GM23338 (cell line): ENCODE data around the gene ICAM1.

ENCODE experiments used
- CREB1 ChIP-seq: fragments of 250-450 bp; sonication (Bioruptor Pico); IDR thresholded peaks from 2 replicates; pipeline ENCODE4 v1.5.0; 2020; ENCODE audit warnings: low read depth, mild to moderate bottlenecking, moderate library complexity
- CTCF ChIP-seq, 2 experiments: fragments of 200-600 bp in 1 of 2; sonication (generic) in 1 of 2; conservative IDR thresholded peaks; 2 replicates each; pipeline versions ENCODE4 v1.5.1 to v1.6.1; 2016 to 2017; ENCODE audit warnings: antibody characterized with exemption in 2 of 2, low read depth in 2 of 2, mild to moderate bottlenecking in 2 of 2, moderate library complexity in 1 of 2
- ETS1 ChIP-seq: IDR thresholded peaks from 2 replicates; pipeline ENCODE4 v1.6.1; 2016; ENCODE audit warnings: antibody characterized with exemption
- EZH2 ChIP-seq: fragments of 200-600 bp; sonication (generic); IDR thresholded peaks from one replicate; pipeline ENCODE4 v1.8.0; 2017; ENCODE audit warnings: antibody characterized with exemption, mild to moderate bottlenecking, low read depth; ENCODE audit not compliant: unreplicated experiment
- EZH2phosphoT487 ChIP-seq: fragments of 200-600 bp; sonication (generic); IDR thresholded peaks from one replicate; pipeline ENCODE4 v1.8.1; 2018; ENCODE audit warnings: antibody characterized with exemption; ENCODE audit not compliant: unreplicated experiment
- JUNB ChIP-seq: IDR thresholded peaks from one replicate; pipeline ENCODE4 v1.6.1; 2016; ENCODE audit warnings: antibody characterized with exemption; ENCODE audit not compliant: unreplicated experiment
- NANOG ChIP-seq: IDR thresholded peaks from 2 replicates; pipeline ENCODE4 v1.6.1; 2016; ENCODE audit warnings: antibody characterized with exemption, borderline replicate concordance
- POLR2AphosphoS5 ChIP-seq: IDR thresholded peaks from 2 replicates; pipeline ENCODE4 v1.6.1; 2016; ENCODE audit warnings: antibody characterized with exemption, low read depth
- REST ChIP-seq: IDR thresholded peaks from one replicate; pipeline ENCODE4 v1.6.1; 2018; ENCODE audit warnings: antibody characterized with exemption; ENCODE audit not compliant: unreplicated experiment
- STAT1 ChIP-seq: IDR thresholded peaks from one replicate; pipeline ENCODE4 v1.6.1; 2016; ENCODE audit warnings: antibody characterized with exemption; ENCODE audit not compliant: unreplicated experiment
- ZNF114 ChIP-seq: fragments of 250-450 bp; sonication (Bioruptor Pico); IDR thresholded peaks from 2 replicates; pipeline ENCODE4 v1.5.0; 2020; ENCODE audit warnings: mild to moderate bottlenecking, moderate library complexity
- ZNF331 ChIP-seq: fragments of 250-450 bp; sonication (Bioruptor Pico); IDR thresholded peaks from 2 replicates; pipeline ENCODE4 v1.5.0; 2020; ENCODE audit warnings: low read depth, mild to moderate bottlenecking, moderate library complexity
- ZNF462 ChIP-seq: fragments of 250-450 bp; sonication (Bioruptor Pico); IDR thresholded peaks from 2 replicates; pipeline ENCODE4 v1.5.0; 2020; ENCODE audit warnings: mild to moderate bottlenecking, moderate library complexity

GRCh38 chr19:10306327-10306726 is 35.4 kb downstream of the ICAM1 start:
- TF ChIP-seq POLR2AphosphoS5 (no peak), CTCF (conservative IDR thresholded peaks at IDR 0.05; ENCODE audit: low read depth in 2 of 2) (no peak), EZH2 (no peak), EZH2phosphoT487 (no peak), JUNB (no peak), REST (no peak), CREB1 (no peak), NANOG (no peak), ZNF462 (CRISPR knock-in tag) (no peak), ZNF114 (CRISPR knock-in tag) (no peak), ETS1 (no peak), ZNF331 (CRISPR knock-in tag) (no peak), STAT1 (no peak)
